Activated CD4-positive, alpha-beta T cell treated with anti-CD3 and anti-CD28 coated beads, Interleukin-2, amount 10 ng/mL, durations not matched to agents 7 days and 5 days (primary cell): ENCODE results near the gene IMP3. TPM values are rescaled to one million over a fixed set of nuclear protein-coding genes. Genes with fewer than 3 reads are reported as not detected.

Experiments used
- CTCF ChIA-PET: fragments of 350-600 bp; sonication (Branson Sonifier 250); formaldehyde crosslinking; loops from one replicate; lab custom pipeline; 2021; ENCODE audit warnings: antibody characterized with exemption; lab: Charles Lee
- POLR2A ChIA-PET: fragments of 350-600 bp; sonication (Branson Sonifier 250); formaldehyde crosslinking; loops from one replicate; lab custom pipeline; 2021; ENCODE audit warnings: antibody characterized with exemption; lab: Charles Lee
- DNase-seq: peaks from one replicate; pipeline ENCODE4 v3.0.0-alpha.2; 2020
- H3K27ac Mint-ChIP-seq: one replicate; pipeline ENCODE4 v1.8.0; 2021; ENCODE audit warnings: mild to moderate bottlenecking, moderate library complexity, mixed read lengths
- H3K27me3 Mint-ChIP-seq: one replicate; pipeline ENCODE4 v1.8.0; 2021; ENCODE audit warnings: mixed read lengths
- H3K36me3 Mint-ChIP-seq: one replicate; pipeline ENCODE4 v1.8.0; 2021; ENCODE audit warnings: low read depth, mixed read lengths
- H3K4me1 Mint-ChIP-seq: one replicate; pipeline ENCODE4 v1.8.0; 2021; ENCODE audit warnings: mixed read lengths
- H3K4me3 Mint-ChIP-seq: one replicate; pipeline ENCODE4 v1.8.0; 2021; ENCODE audit warnings: mild to moderate bottlenecking, moderate library complexity, mixed read lengths
- H3K9me3 Mint-ChIP-seq: one replicate; pipeline ENCODE4 v1.8.0; 2021; ENCODE audit warnings: mixed read lengths
- total RNA-seq, 2 experiments: library from RNA; stranded (reverse); gene quantifications; one replicate each; pipeline ENCODE4 v1.2.3, GENCODE V29; 2021

The IMP3 gene
- total RNA-seq, 2 experiments from 2014 or later = 79.1 to 81.4 TPM

GRCh38 chr15:75620058-75620820, 19.8 kb downstream of the IMP3 start:
- Mint-ChIP-seq H3K9me3 (no peaks in the 10 kb centered on the region), H3K4me1 (peaks cover 38% of the 10 kb centered on the region), H3K36me3 (peaks cover 50% of the 10 kb centered on the region), H3K27ac (no peak overlapping the region), H3K4me3 (no peak overlapping the region), H3K27me3 (no peaks in the 10 kb centered on the region)
- DNase-seq = no peak
- ChIA-PET CTCF (interaction anchor here (0.5 to 1.7 kb wide), 8 partner anchors 14 to 167 kb away, joined by 3 to 8 read pairs (median 4); partner anchors contain the start of gene IMP3), POLR2A (interaction anchor here (1.0 kb wide), 1 partner anchor 169 kb away, joined by 3 read pairs; the partner anchor contains the start of gene SIN3A)

GRCh38 chr15:75616766-75617165, 23.3 kb downstream of the IMP3 start:
- no peaks in the 10 kb centered on the region for H3K27me3 Mint-ChIP-seq
- DNase-seq = no peak
- CTCF ChIA-PET = interaction anchor here (1.6 kb wide), 1 partner anchor 23 kb away, joined by 6 read pairs; the partner anchor contains the start of gene IMP3
- H3K27ac Mint-ChIP-seq = no peak overlapping the region
- H3K4me3 Mint-ChIP-seq = no peak overlapping the region
- no peaks in the 10 kb centered on the region for H3K9me3 Mint-ChIP-seq
- POLR2A ChIA-PET = no interaction called here
- peaks cover 65% of the 10 kb centered on the region for H3K36me3 Mint-ChIP-seq
- peaks cover 25% of the 10 kb centered on the region for H3K4me1 Mint-ChIP-seq

GRCh38 chr15:75606711-75607699, 33.0 kb downstream of the IMP3 start:
- peak overlapping the region; percentile 47 for H3K4me3 Mint-ChIP-seq
- peaks cover 52% of the 10 kb centered on the region for H3K36me3 Mint-ChIP-seq
- peak overlapping the region; percentile 97 for H3K27ac Mint-ChIP-seq
- CTCF ChIA-PET = interaction anchor here (0.7 to 2.6 kb wide), 9 partner anchors 9 to 153 kb away, joined by 3 to 16 read pairs (median 4); partner anchors contain the start of gene PTPN9
- peaks cover 51% of the 10 kb centered on the region for H3K4me1 Mint-ChIP-seq
- no peaks in the 10 kb centered on the region for H3K9me3 Mint-ChIP-seq
- POLR2A ChIA-PET = interaction anchor here (0.6 to 1.4 kb wide), 6 partner anchors 13 to 1610 kb away, joined by 3 to 4 read pairs (median 3); partner anchors contain the start of genes IMP3, MAN2C1 and SNUPN
- no peaks in the 10 kb centered on the region for H3K27me3 Mint-ChIP-seq
- peak; percentile 61 for DNase-seq

GRCh38 chr15:75606026-75606425, 34.0 kb downstream of the IMP3 start:
- peak overlapping the region; percentile 47 for H3K4me3 Mint-ChIP-seq
- CTCF ChIA-PET = interaction anchor here (1.7 to 2.6 kb wide), 2 partner anchors 8 to 15 kb away, joined by 4 to 16 read pairs; no protein-coding TSS in a partner anchor

GRCh38 chr15:75599401-75599800, 40.6 kb downstream of the IMP3 start:
- Mint-ChIP-seq H3K27me3 (no peaks in the 10 kb centered on the region), H3K4me1 (peaks cover 40% of the 10 kb centered on the region), H3K36me3 (peaks cover 49% of the 10 kb centered on the region), H3K4me3 (no peak overlapping the region), H3K9me3 (no peaks in the 10 kb centered on the region), H3K27ac (no peak overlapping the region)
- DNase-seq = no peak
- ChIA-PET CTCF (interaction anchor here (0.7 to 3.1 kb wide), 2 partner anchors 8 to 21 kb away, joined by 3 to 16 read pairs; no protein-coding TSS in a partner anchor), POLR2A (no interaction called here)

More at GRCh38 chr15:75606026-75606425, 34.0 kb downstream of the IMP3 start:
- H3K27ac Mint-ChIP-seq = peak overlapping the region; percentile 97
- no peaks in the 10 kb centered on the region for H3K9me3 Mint-ChIP-seq
- POLR2A ChIA-PET = interaction anchor here (0.7 to 1.4 kb wide), 4 partner anchors 19 to 238 kb away, joined by 3 to 4 read pairs (median 3); partner anchors contain the start of genes IMP3, MAN2C1 and SNUPN
- no peak for DNase-seq
- H3K27me3 Mint-ChIP-seq = no peaks in the 10 kb centered on the region
- peaks cover 56% of the 10 kb centered on the region for H3K4me1 Mint-ChIP-seq
- H3K36me3 Mint-ChIP-seq = peaks cover 55% of the 10 kb centered on the region

- H3K27me3 Mint-ChIP-seq = no peaks in the 10 kb centered on the region
- H3K27ac Mint-ChIP-seq = peak overlapping the region; percentile 90
- H3K9me3 Mint-ChIP-seq = no peaks in the 10 kb centered on the region
- no peak overlapping the region for H3K4me3 Mint-ChIP-seq
- peaks cover 40% of the 10 kb centered on the region for H3K4me1 Mint-ChIP-seq
- no peak for DNase-seq
- H3K36me3 Mint-ChIP-seq = peaks cover 45% of the 10 kb centered on the region
- CTCF ChIA-PET = interaction anchor here (0.7 to 3.1 kb wide), 9 partner anchors 9 to 1939 kb away, joined by 3 to 16 read pairs (median 3); partner anchors contain the start of genes IMP3 and SNX33
- POLR2A ChIA-PET = no interaction called here
These were observed 41.7 kb downstream of the IMP3 start for GRCh38 chr15:75598361-75598760.

- peak overlapping the region; percentile 90 for H3K27ac Mint-ChIP-seq
- CTCF ChIA-PET = interaction anchor here (0.9 to 3.1 kb wide), 14 partner anchors 9 to 144 kb away, joined by 3 to 16 read pairs (median 3); partner anchors contain the start of genes IMP3, PTPN9 and SNX33
- peaks cover 45% of the 10 kb centered on the region for H3K36me3 Mint-ChIP-seq
- peak overlapping the region; percentile 53 for H3K4me3 Mint-ChIP-seq
- DNase-seq = peak; percentile 69
- peaks cover 40% of the 10 kb centered on the region for H3K4me1 Mint-ChIP-seq
- H3K27me3 Mint-ChIP-seq = no peaks in the 10 kb centered on the region
- H3K9me3 Mint-ChIP-seq = no peaks in the 10 kb centered on the region
- POLR2A ChIA-PET = no interaction called here
These were observed 42.2 kb downstream of the IMP3 start for GRCh38 chr15:75597667-75598341.

- H3K27ac Mint-ChIP-seq = peak overlapping the region; percentile 90
- no peak overlapping the region for H3K4me3 Mint-ChIP-seq
- peaks cover 42% of the 10 kb centered on the region for H3K4me1 Mint-ChIP-seq
- H3K27me3 Mint-ChIP-seq = no peaks in the 10 kb centered on the region
- DNase-seq = no peak
- H3K36me3 Mint-ChIP-seq = peaks cover 51% of the 10 kb centered on the region
- POLR2A ChIA-PET = interaction anchor here (0.8 kb wide), 1 partner anchor 43 kb away, joined by 4 read pairs; the partner anchor contains the start of gene IMP3
- H3K9me3 Mint-ChIP-seq = no peaks in the 10 kb centered on the region
- CTCF ChIA-PET = interaction anchor here (0.9 to 3.1 kb wide), 11 partner anchors 10 to 85 kb away, joined by 3 to 16 read pairs (median 3); partner anchors contain the start of genes PTPN9 and SNX33
These were observed 43.2 kb downstream of the IMP3 start for GRCh38 chr15:75596703-75597345.

GRCh38 chr15:75594276-75594675, 45.7 kb downstream of the IMP3 start:
- Mint-ChIP-seq H3K4me1 (peaks cover 47% of the 10 kb centered on the region), H3K27ac (no peak overlapping the region), H3K9me3 (no peaks in the 10 kb centered on the region), H3K36me3 (peaks cover 43% of the 10 kb centered on the region), H3K27me3 (no peaks in the 10 kb centered on the region), H3K4me3 (no peak overlapping the region)
- DNase-seq = no peak
- CTCF ChIA-PET = no interaction called here
- POLR2A ChIA-PET = interaction anchor here (0.7 kb wide), 1 partner anchor 13 kb away, joined by 3 read pairs; no protein-coding TSS in a partner anchor

- Mint-ChIP-seq H3K4me1 (peaks cover 30% of the 10 kb centered on the region), H3K4me3 (no peak overlapping the region), H3K27me3 (no peaks in the 10 kb centered on the region), H3K9me3 (peaks cover 3% of the 10 kb centered on the region), H3K36me3 (peaks cover 38% of the 10 kb centered on the region), H3K27ac (no peak overlapping the region)
- ChIA-PET POLR2A (no interaction called here), CTCF (interaction anchor here (1.2 to 1.3 kb wide), 2 partner anchors 12 to 21 kb away, joined by 4 to 5 read pairs; partner anchors contain the start of gene PTPN9)
- DNase-seq = no peak
These were observed 48.2 kb downstream of the IMP3 start for GRCh38 chr15:75591655-75592364.
